MCF 10A (cell line): ENCODE data around the gene RABL6. TPM values are rescaled to one million over a fixed set of nuclear protein-coding genes. Genes with fewer than 3 reads are reported as not detected.
"Not testable (repeated sequence)": the region's sequence is repeated elsewhere in the genome, so short reads cannot be mapped to it uniquely, and the experiment has no call there.

Experiments used
- BruUV-seq: library from RNA; stranded (reverse); fragments of 400-500 nt; replicated peaks from 2 replicates; lab custom pipeline; 2021; lab: Mats Ljungman, UMichigan
- CTCF ChIA-PET: fragments of 300-600 bp; sonication (Branson Sonifier 250); formaldehyde crosslinking; extraction: SDS; loops from one replicate; lab custom pipeline; 2021; ENCODE audit warnings: antibody characterized with exemption, inconsistent platforms; lab: Yijun Ruan, JAX
- POLR2A ChIA-PET: fragments of 300-600, 350-650 bp; sonication (Branson Sonifier 250); formaldehyde crosslinking; extraction: SDS; loops from one replicate; lab custom pipeline; 2020; ENCODE audit warnings: antibody characterized with exemption, inconsistent platforms; lab: Yijun Ruan, JAX
- DNase-seq: peaks from one replicate; pipeline ENCODE4 v3.0.0-alpha.2; 2018; ENCODE audit not compliant: unreplicated experiment
- H3K27ac Mint-ChIP-seq: one replicate; pipeline ENCODE4 v1.8.0; 2022; ENCODE audit warnings: mild to moderate bottlenecking, low read depth, mixed read lengths; ENCODE audit not compliant: unreplicated experiment
- H3K27me3 Mint-ChIP-seq: one replicate; pipeline ENCODE4 v1.8.0; 2022; ENCODE audit warnings: mixed read lengths; ENCODE audit not compliant: insufficient read depth, unreplicated experiment
- H3K36me3 Mint-ChIP-seq: one replicate; pipeline ENCODE4 v1.8.0; 2022; ENCODE audit warnings: mild to moderate bottlenecking, moderate library complexity, mixed read lengths; ENCODE audit not compliant: insufficient read depth, unreplicated experiment
- H3K4me1 Mint-ChIP-seq: one replicate; pipeline ENCODE4 v1.8.0; 2022; ENCODE audit warnings: mixed read lengths; ENCODE audit not compliant: insufficient read depth, unreplicated experiment
- H3K4me3 Mint-ChIP-seq: one replicate; pipeline ENCODE4 v1.8.0; 2022; ENCODE audit warnings: mild to moderate bottlenecking, moderate library complexity, mixed read lengths; ENCODE audit not compliant: unreplicated experiment
- H3K9me3 Mint-ChIP-seq: one replicate; pipeline ENCODE4 v1.8.0; 2022; ENCODE audit warnings: mixed read lengths; ENCODE audit not compliant: unreplicated experiment
- intact Hi-C: fragments of 100-400 bp; cut with micrococcal nuclease; formaldehyde crosslinking; loops from 2 replicates; pipeline ENCODE4 v1.14.1; 2022
- total RNA-seq: library from RNA; stranded (reverse); gene quantifications from 2 replicates; pipeline ENCODE4 v1.2.3, GENCODE V29; 2022
- TF ChIP-seq, protein P1 (sequence below): fragments of 200-600 bp; IDR thresholded peaks from one replicate; pipeline ENCODE4 v1.8.0; 2022; ENCODE audit warnings: antibody characterized with exemption, mild to moderate bottlenecking; ENCODE audit not compliant: unreplicated experiment

RABL6 gene
- total RNA-seq, 1 experiment from 2014 or later, result 77.8 TPM

DNA sequence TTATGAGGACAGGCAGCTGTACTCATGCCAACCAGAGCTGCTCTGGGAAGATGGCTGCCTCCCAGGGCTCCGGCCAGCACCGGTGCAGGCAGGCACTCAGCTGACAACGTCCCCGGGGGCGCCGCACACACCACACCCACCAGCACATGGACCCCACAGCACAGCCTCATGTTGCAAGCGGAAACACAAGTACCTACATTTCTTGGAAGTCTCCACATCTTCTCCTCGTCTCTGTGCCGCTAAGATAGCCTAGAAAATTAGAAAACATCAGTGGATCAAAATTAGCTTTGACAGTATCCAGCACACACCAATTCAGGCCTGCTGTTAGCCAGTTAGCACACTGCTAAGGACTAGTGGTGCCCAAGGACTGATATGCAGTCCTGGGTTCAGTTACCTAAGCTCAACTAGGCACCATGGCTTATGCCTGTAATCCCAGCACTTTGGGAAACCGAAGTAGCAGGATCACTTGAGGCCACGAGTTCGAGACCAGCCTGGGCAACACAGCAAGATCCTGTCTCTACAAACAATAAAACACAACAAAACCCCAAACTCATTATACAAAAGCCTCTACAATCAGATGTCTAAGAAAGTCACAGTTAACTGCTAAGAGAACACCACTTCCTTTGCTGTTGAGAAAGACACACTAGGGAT is 56.0 kb downstream of the RABL6 start:
- Mint-ChIP-seq H3K27me3 (no peaks in the 10 kb centered on the region), H3K4me3 (no peak overlapping the region), H3K36me3 (peaks cover 42% of the 10 kb centered on the region), H3K4me1 (peaks cover 6% of the 10 kb centered on the region), H3K9me3 (no peaks in the 10 kb centered on the region), H3K27ac (no peak overlapping the region)
- TF ChIP-seq, protein P1, sequence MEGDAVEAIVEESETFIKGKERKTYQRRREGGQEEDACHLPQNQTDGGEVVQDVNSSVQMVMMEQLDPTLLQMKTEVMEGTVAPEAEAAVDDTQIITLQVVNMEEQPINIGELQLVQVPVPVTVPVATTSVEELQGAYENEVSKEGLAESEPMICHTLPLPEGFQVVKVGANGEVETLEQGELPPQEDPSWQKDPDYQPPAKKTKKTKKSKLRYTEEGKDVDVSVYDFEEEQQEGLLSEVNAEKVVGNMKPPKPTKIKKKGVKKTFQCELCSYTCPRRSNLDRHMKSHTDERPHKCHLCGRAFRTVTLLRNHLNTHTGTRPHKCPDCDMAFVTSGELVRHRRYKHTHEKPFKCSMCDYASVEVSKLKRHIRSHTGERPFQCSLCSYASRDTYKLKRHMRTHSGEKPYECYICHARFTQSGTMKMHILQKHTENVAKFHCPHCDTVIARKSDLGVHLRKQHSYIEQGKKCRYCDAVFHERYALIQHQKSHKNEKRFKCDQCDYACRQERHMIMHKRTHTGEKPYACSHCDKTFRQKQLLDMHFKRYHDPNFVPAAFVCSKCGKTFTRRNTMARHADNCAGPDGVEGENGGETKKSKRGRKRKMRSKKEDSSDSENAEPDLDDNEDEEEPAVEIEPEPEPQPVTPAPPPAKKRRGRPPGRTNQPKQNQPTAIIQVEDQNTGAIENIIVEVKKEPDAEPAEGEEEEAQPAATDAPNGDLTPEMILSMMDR, result no peak
- BruUV-seq, result no TSS peak
- ChIA-PET POLR2A (interaction anchor here (1.2 kb wide), 1 partner anchor 8 kb away, joined by 3 read pairs; no protein-coding TSS in a partner anchor), CTCF (interaction anchor here (0.6 kb wide), 1 partner anchor 10 kb away, joined by 3 read pairs; no protein-coding TSS in a partner anchor)
- DNase-seq, result no peak
- intact Hi-C loops, result no loop called here

DNA sequence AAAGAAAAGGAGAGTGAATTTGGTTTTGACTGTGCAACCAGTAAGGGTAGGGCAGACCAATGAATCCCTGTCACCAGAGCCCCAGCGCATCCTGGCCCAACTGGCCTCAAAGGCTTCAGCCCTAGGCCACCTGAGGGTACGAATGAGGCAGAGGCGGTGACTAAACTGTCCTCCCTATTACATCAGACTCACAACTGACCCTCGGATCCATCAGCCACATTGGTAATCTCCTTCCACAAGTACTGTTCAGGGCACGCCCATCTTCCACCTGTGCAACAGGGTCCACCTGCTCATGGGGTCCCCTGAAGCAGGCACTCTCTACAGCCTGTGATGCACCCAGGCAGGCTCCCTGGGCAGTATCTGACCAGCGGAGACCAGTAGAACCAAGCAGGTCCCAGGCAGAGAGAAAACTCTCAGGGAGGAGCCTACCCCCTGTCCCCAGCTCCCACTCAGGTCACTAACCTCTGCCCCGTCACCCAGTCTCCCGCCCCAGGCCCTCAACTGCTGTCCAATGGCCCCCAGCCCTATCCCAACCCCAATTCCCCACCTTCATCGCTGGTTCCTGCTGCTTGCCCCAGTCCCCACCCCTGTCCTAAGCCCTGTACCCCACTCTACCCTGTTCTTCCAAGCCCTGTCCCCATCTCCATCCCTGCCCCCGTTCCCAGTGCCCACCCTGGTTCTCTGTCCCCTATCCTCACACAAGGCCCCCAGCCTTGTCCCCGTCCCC is 57.5 kb downstream of the RABL6 start:
- H3K36me3 Mint-ChIP-seq, result peaks cover 48% of the 10 kb centered on the region
- intact Hi-C loops, result no loop called here
- ChIA-PET POLR2A (interaction anchor here (0.8 to 2.3 kb wide), 3 partner anchors 9 to 69 kb away, joined by 3 to 9 read pairs (median 3); partner anchors contain the start of gene TRAF2), CTCF (no interaction called here)
- peaks cover 6% of the 10 kb centered on the region for H3K4me1 Mint-ChIP-seq
- BruUV-seq, result no TSS peak
- TF ChIP-seq, protein P1, result no peak
- peak overlapping the region; percentile 77 for H3K4me3 Mint-ChIP-seq
- no peaks in the 10 kb centered on the region for H3K9me3 Mint-ChIP-seq
- no peaks in the 10 kb centered on the region for H3K27me3 Mint-ChIP-seq
- H3K27ac Mint-ChIP-seq, result peak overlapping the region; percentile 75
- DNase-seq, result no peak

DNA sequence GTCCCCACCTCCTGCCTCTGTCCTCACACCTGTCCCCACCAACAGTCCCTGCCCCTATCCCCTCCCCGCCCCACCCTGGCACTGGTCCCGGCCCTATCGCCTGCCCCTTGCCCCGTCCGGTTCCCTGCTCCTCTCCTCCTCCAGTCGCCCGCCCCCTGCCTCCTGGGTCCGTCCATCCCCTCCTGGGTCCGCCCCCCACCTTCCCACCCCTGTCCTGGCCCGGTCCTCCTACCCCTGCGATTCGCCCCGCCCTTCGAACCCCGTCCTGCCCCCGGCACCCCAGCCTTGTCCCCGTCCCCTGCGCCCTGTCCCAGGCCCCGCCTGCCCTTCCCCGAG is 58.0 kb downstream of the RABL6 start:
- peak overlapping the region; percentile 75 for H3K27ac Mint-ChIP-seq

DNA sequence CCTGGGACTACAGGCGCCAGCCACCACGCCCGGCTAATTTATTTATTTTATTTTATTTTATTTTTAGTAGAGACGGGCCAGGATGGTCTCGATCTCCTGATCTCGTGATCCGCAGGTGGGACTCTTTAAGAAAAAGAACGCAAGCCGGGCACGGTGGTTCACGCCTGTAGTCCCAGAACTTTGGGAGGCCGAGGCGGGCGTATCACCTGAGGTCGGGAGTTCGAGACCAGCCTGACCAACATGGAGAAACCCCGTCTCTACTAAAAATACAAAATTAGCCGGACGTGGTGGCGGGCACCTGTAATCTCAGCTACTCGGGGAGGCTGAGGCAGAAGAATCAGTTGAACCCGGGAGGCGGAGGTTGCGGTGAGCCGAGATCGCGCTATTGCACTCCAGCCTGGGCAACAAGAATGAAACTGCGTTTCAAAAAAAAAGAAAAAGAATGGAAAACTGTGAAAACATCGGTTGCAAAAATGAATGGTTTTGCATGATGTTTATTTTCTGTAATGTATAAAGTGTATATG is 59.2 kb downstream of the RABL6 start:
- Mint-ChIP-seq H3K36me3 (peaks cover 48% of the 10 kb centered on the region), H3K4me3 (peak overlapping the region; percentile 77)
- H3K27me3 Mint-ChIP-seq, CTCF ChIA-PET, DNase-seq, BruUV-seq, H3K4me1 Mint-ChIP-seq, H3K9me3 Mint-ChIP-seq, intact Hi-C loops, H3K27ac Mint-ChIP-seq: not testable (repeated sequence)
- POLR2A ChIA-PET, result interaction anchor here (1.0 to 2.3 kb wide), 3 partner anchors 15 to 77 kb away, joined by 3 to 9 read pairs (median 5); partner anchors contain the start of genes C8G, FBXW5 and TRAF2

More for the DNA sequence above, 58.0 kb downstream of the RABL6 start:
- peaks cover 48% of the 10 kb centered on the region for H3K36me3 Mint-ChIP-seq
- no TSS peak for BruUV-seq
- POLR2A ChIA-PET, result interaction anchor here (0.6 to 2.3 kb wide), 13 partner anchors 10 to 151 kb away, joined by 3 to 9 read pairs (median 3); partner anchors contain the start of genes C8G, FBXW5 and TRAF2
- H3K9me3 Mint-ChIP-seq, result no peaks in the 10 kb centered on the region
- TF ChIP-seq, protein P1, result no peak
- H3K4me1 Mint-ChIP-seq, result peaks cover 6% of the 10 kb centered on the region
- peak overlapping the region; percentile 77 for H3K4me3 Mint-ChIP-seq
- CTCF ChIA-PET, result interaction anchor here (0.7 kb wide), 1 partner anchor 161 kb away, joined by 3 read pairs; no protein-coding TSS in a partner anchor
- intact Hi-C loops, result no loop called here
- no peaks in the 10 kb centered on the region for H3K27me3 Mint-ChIP-seq
- DNase-seq, result no peak
